ENCODE data around the gene SEPTIN10. TPM values are rescaled to one million over a fixed set of nuclear protein-coding genes. Genes with fewer than 3 reads are reported as not detected.

Gene SEPTIN10
- total RNA-seq, 1 experiment from 2014 or later = 113 TPM

DNA sequence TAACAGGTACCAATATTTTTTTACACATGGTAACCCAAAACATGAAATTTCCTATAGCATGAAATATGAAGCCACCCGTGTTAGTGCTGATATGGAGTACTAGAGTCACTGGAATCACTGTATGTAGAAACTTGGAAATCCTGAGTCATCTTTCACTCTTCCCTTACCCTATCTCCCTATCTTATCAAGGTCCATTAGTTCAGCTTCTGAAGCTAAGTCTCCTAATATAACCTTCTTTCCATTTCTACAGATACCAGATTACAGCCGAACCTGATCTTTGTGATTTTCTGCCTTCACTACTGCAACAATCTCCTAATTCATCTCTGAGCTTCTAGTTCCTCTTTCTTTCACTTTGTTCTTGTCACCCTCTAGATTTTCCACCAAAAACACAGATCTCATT, 59.0 kb downstream of the SEPTIN10 start:
- Histone ChIP-seq H3K4me1 (ENCODE audit: control insufficient read depth in 1 of 2, insufficient read depth in 2 of 2, low read length in 2 of 2) (peaks cover 11 to 25% of the 10 kb centered on the region in 2 experiments), H3K4me3 (replicated peaks in 1 of 2; ENCODE audit: low read depth in 1 of 2, low read length in 2 of 2) (no peak overlapping the region), H3K9me2 (ENCODE audit: insufficient read depth) (no peaks in the 10 kb centered on the region), H2AFZ (ENCODE audit: low read depth, low read length, poor library complexity, severe bottlenecking) (no peak overlapping the region), H3K9me3 (ENCODE audit: control insufficient read depth in 1 of 2, insufficient read depth in 1 of 2, low read depth in 1 of 2, low read length in 2 of 2) (no peaks in the 10 kb centered on the region), H3K27me3 (ENCODE audit: insufficient read depth, low read length) (no peaks in the 10 kb centered on the region), H3K36me3 (ENCODE audit: control insufficient read depth in 1 of 2, insufficient read depth in 2 of 2, low read length in 2 of 2) (peaks cover 8% of the 10 kb centered on the region in 2 experiments; a peak in 3 of 4 replicates), H3K9ac (ENCODE audit: low read length) (no peak overlapping the region), H3K79me2 (ENCODE audit: insufficient read depth, low read length) (no peaks in the 10 kb centered on the region; the same call in 1 of the 2 replicates), H4K20me1 (ENCODE audit: insufficient read depth) (no peaks in the 10 kb centered on the region), H3K4me2 (ENCODE audit: low read length) (no peak overlapping the region), H3K27ac (ENCODE audit: low read depth, low read length) (no peak overlapping the region)
- ChIA-PET POLR2A (no interaction called here), CTCF (no interaction called here), RAD21 (ENCODE audit: low non-redundant PET in 1 of 2, low total read pairs in 2 of 2, uncharacterized antibody in 2 of 2, unreplicated experiment in 2 of 2) (no interaction called here)
- ATAC-seq (no peak), DNase-seq (ENCODE audit: low read depth, low spot score) (no peak)
- TF ChIP-seq SIN3A (IDR thresholded peaks at IDR 0.05; ENCODE audit: low read depth) = no peak
- TF ChIP-seq ZFX (IDR thresholded peaks at IDR 0.05) = no peak
- TF ChIP-seq REST (IDR thresholded peaks at IDR 0.05; ENCODE audit: low read depth) = no peak
- no peak for TF ChIP-seq RAD21 (IDR thresholded peaks at IDR 0.05; ENCODE audit: low read depth)
- TF ChIP-seq ATF3 (IDR thresholded peaks at IDR 0.05) = no peak
- no peak for TF ChIP-seq SP1 (IDR thresholded peaks at IDR 0.05; ENCODE audit: low read depth)
- no peak for TF ChIP-seq POLR2A (IDR thresholded peaks at IDR 0.05; ENCODE audit: borderline replicate concordance, extremely low read depth, insufficient read depth, insufficient read length)
- TF ChIP-seq POLR2AphosphoS5 (IDR thresholded peaks at IDR 0.05; ENCODE audit: low read depth, low read length) = no peak
- TF ChIP-seq CEBPB (IDR thresholded peaks at IDR 0.05; ENCODE audit: low read depth) = no peak
- TF ChIP-seq EZH2phosphoT487 (IDR thresholded peaks at IDR 0.05; ENCODE audit: borderline replicate concordance) = no peak
- no peak for TF ChIP-seq EGR1 (IDR thresholded peaks at IDR 0.05; ENCODE audit: low read depth)
- no peak for TF ChIP-seq SRF (IDR thresholded peaks at IDR 0.05; ENCODE audit: low read depth)
- no peak for TF ChIP-seq CTCF (IDR thresholded peaks at IDR 0.05 in 2 of 3, conservative IDR thresholded peaks at IDR 0.05 in 1 of 3; ENCODE audit: borderline replicate concordance in 1 of 3, insufficient read depth in 1 of 3, low read depth in 2 of 3, low read length in 2 of 3)
- no TSS peak for BruUV-seq (replicated peaks)
- intact Hi-C loops (cut with micrococcal nuclease) = no loop called here
